Transverse colon (tissue), 4 donors: Measurements from ENCODE around the gene MALL. TPM values are rescaled to one million over a fixed set of nuclear protein-coding genes. Genes with fewer than 3 reads are reported as not detected.
"Not testable (repeated sequence)": the region's sequence is repeated elsewhere in the genome, so short reads cannot be mapped to it uniquely, and the experiment has no call there.

ENCODE experiments used
- DNase-seq: peaks from one replicate; pipeline ENCODE4 v3.0.0-alpha.2; 2019
- H3K27ac ChIP-seq, 4 donors: fragments of 200-600 bp; sonication (generic); 2 replicates each; pipeline ENCODE4 v1.5.1; 2016 to 2018; ENCODE audit warnings: inconsistent platforms in 4 of 4
- H3K27me3 ChIP-seq: fragments of 200-600 bp; sonication (generic); 2 replicates; pipeline ENCODE4 v1.5.1; 2017; ENCODE audit warnings: inconsistent platforms
- H3K36me3 ChIP-seq, 4 donors: fragments of 200-600 bp; sonication (generic); 2 replicates each; pipeline ENCODE4 v1.5.1; 2017 to 2019; ENCODE audit warnings: inconsistent platforms in 4 of 4
- H3K4me1 ChIP-seq, 4 donors: fragments of 200-600 bp; sonication (generic); 2 replicates each; pipeline ENCODE4 v1.5.1; 2017 to 2020; ENCODE audit warnings: inconsistent platforms in 4 of 4
- H3K4me3 ChIP-seq, 4 donors: fragments of 200-600 bp; sonication (generic); 1 replicate in 1 of 4; 2 replicates in 3 of 4; pipeline versions ENCODE4 v1.5.1 to v1.6.1; 2017 to 2019; ENCODE audit warnings: inconsistent platforms in 4 of 4
- H3K9me3 ChIP-seq, 2 donors: fragments of 200-600 bp; sonication (generic); 2 replicates each; pipeline ENCODE4 v1.5.1; 2017 to 2019; ENCODE audit warnings: inconsistent platforms in 2 of 2
- EP300 ChIP-seq: sonication (generic); formaldehyde crosslinking; IDR thresholded peaks from one replicate; pipeline ENCODE4 v1.6.1; 2017; ENCODE audit warnings: antibody characterized with exemption, low read depth
- POLR2A ChIP-seq: fragments of 450-650 bp; IDR thresholded peaks from one replicate; pipeline ENCODE4 v1.6.1; 2016; ENCODE audit warnings: antibody characterized with exemption, mild to moderate bottlenecking, moderate library complexity
- POLR2AphosphoS5 ChIP-seq, 3 donors: sonication (generic); formaldehyde crosslinking; IDR thresholded peaks; one replicate each; pipeline ENCODE4 v1.6.1; 2016; ENCODE audit warnings: antibody characterized with exemption in 3 of 3
- WGBS, 2 donors: methylation state at CpG; one replicate each; pipeline ENCODE4 v1.1.5; 2018; ENCODE audit warnings: low coverage in 1 of 2; 5-methylcytosine and 5-hydroxymethylcytosine counted together
- in situ Hi-C, 4 donors: fragments of 200-750 bp; cut with MboI; loops; one replicate each; pipeline versions ENCODE4 v1.15.0 to v1.15.1; 2017; ENCODE audit warnings: low sequenced_read_pairs in 3 of 4, low pct_ligation_motif_present in 1 of 4, low pct_unique_long_range_greater_than_20kb in 1 of 4
- intact Hi-C: fragments of 100-400 bp; cut with DNase I; formaldehyde crosslinking; loops from one replicate; pipeline ENCODE4 v1.15.1; 2023; ENCODE audit warnings: low total_unique reads
- total RNA-seq, 4 donors: library from RNA; depleted of rRNA; stranded (reverse); fragments of >200 nt; gene quantifications; one replicate each; pipeline ENCODE4 v1.1.0, GENCODE V29; 2016
- TF ChIP-seq, protein P1 (sequence below), 5 experiments: fragments of 200-600 bp in 3 of 5; fragments of 450-650 bp in 2 of 5; sonication (generic) in 3 of 5; IDR thresholded peaks; 1 replicate in 2 of 5; 2 replicates in 3 of 5; pipeline ENCODE4 v1.5.1; 2016 to 2017; ENCODE audit warnings: antibody characterized with exemption in 5 of 5, inconsistent platforms in 3 of 5, mild to moderate bottlenecking in 2 of 5, moderate library complexity in 1 of 5

The MALL gene
- total RNA-seq, 4 donors from 2014 or later = 205 to 499 (median 299) TPM

DNA sequence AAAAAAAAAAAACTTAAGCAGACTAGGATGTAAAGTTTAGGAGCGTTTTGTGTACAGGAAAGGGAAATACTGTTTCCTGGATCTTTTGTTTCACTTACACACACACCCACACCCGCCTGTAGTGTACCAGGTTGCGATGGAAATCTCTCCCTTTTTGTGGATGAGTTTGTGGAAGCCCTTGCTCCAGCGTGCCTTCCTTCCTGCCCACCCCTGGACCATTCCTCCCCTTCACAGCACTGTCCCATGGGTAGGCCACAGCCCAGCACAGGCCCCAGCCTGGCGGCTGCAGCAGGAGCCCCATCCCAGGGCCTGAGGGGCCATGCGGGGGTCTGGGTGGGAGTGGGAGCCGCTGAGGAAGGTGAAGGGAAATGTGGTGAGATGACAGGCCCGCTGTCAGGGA is 15.1 kb downstream of the MALL start:
- H3K9me3 ChIP-seq = no peaks in the 10 kb centered on the region
- TF ChIP-seq EP300 = no peak
- H3K4me1 ChIP-seq = peaks cover 22 to 52% (median 42%) of the 10 kb centered on the region in 4 donors
- no peaks in the 10 kb centered on the region for H3K36me3 ChIP-seq
- H3K27me3 ChIP-seq = no peaks in the 10 kb centered on the region
- in situ Hi-C loops (no loop called here), intact Hi-C loops (no loop called here)
- DNase-seq = no peak
- peak overlapping the region; percentile 86 to 92 (median 86) for H3K27ac ChIP-seq
- H3K4me3 ChIP-seq = no peak overlapping the region
- WGBS, 2 donors = 76 to 77% methylated on average over 4 to 8 of the region's 8 CpGs

DNA sequence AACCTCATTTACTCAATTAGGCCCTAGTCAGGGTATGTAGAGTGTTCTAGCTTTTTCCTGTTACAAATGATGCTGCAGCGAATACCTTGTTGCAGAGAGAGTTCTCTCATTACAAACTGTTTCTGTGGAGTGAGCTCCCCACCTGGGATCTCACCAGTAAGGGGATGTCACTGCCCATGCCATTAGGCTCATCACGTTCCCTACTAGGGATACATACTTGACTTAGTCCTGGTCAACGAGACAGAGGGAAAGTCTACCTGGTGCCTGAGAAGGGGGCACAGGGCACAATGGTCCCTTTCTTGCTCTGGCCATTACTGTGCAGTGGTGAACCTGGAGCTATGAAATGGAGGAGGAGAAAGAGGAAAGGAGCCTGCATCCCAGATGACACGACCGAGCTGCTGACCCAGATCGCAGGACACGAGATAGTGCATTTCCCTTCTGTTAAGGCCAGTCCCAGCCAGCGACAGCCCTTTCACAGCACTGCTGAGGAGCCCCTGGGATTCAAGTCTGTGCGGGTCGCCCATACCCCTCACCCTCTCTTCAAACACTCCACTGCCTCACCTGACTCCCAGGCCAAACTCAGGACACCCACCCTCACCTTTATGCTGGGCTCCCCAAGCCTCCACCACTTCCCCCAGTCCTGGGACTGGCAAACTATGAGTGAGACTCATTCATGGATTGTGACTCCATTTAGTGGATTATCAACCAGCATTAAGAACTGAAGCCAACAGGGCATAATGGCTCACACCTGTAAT is 16.0 kb downstream of the MALL start:
- TF ChIP-seq POLR2A = no peak
- Histone ChIP-seq H3K27ac (peak overlapping the region in 3 of 4 donors; percentile 86 to 92 (median 86)), H3K36me3 (no peaks in the 10 kb centered on the region), H3K4me1 (peaks cover 16 to 44% (median 35%) of the 10 kb centered on the region in 4 donors), H3K4me3 (no peak overlapping the region), H3K27me3 (no peaks in the 10 kb centered on the region), H3K9me3 (no peaks in the 10 kb centered on the region)
- DNase-seq = no peak
- intact Hi-C loops (no loop called here), in situ Hi-C loops (no loop called here)
- 94% methylated on average over 9 of the region's 10 CpGs; no CpG with 5 or more reads in 1 of the 2 donors for WGBS, 2 donors

DNA sequence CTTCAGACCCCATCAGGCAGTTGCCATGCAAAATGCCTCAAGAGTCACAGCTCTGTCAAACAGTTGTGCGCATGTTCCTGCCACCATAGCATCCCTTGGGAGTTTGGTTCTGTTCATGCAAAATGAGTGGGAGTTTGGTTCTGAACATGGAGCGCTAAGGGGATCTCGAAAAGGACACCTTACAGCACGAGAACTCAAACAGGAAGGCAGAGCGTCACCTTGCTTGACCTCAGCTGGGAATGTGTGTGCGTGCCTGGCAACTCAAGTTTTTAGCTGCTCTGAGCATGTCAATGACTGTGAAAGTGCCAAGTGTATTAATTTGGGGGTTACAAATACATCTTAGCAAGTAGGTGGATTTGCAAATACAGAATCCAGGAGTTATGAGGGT is 16.6 kb downstream of the MALL start:
- Histone ChIP-seq H3K36me3 (no peaks in the 10 kb centered on the region), H3K27me3 (no peaks in the 10 kb centered on the region), H3K4me1 (peaks cover 14 to 38% (median 32%) of the 10 kb centered on the region in 4 donors), H3K27ac (no peak overlapping the region), H3K9me3 (no peaks in the 10 kb centered on the region), H3K4me3 (no peak overlapping the region)
- WGBS, 2 donors = 60 to 89% methylated on average over 1 to 6 of the region's 6 CpGs
- in situ Hi-C loops = no loop called here
- intact Hi-C loops = no loop called here
- TF ChIP-seq EP300 = no peak
- no peak for DNase-seq

DNA sequence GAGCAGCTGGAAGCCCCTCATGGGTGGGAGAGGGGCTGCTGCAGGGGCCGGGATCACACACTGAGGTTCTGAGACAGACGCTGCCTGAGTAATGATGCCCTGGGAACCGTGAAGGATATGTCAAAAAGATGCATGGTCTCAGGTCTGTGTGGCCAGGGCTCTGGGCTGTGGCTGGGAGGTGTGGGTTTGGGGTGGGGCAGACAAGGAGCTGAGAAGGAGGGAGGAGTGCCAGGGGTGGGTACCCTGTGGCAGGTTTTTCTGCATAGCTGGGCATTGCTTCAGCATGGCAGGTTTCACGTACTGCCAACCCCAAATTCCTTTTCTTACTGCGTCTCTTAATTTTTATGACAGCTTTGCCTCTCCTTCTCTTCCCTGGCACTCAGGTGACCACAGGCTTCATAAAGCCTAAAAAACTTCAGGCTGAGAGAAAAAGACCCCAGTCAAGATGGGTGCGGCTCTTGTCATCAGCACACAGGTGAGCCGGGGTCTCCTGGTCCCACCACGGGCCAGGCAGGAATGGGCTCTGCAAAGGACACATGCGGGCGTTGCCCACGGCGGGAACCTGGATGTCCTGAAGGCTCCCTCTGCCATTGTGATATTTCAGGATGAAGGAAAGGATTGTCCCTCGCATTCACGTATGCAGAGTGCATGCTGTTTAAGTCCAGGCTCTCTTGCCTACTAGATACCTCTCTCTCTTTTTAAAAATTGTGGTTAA is 18.0 kb downstream of the MALL start:
- in situ Hi-C loops (no loop called here), intact Hi-C loops (no loop called here)
- peak; percentile 57 for DNase-seq

DNA sequence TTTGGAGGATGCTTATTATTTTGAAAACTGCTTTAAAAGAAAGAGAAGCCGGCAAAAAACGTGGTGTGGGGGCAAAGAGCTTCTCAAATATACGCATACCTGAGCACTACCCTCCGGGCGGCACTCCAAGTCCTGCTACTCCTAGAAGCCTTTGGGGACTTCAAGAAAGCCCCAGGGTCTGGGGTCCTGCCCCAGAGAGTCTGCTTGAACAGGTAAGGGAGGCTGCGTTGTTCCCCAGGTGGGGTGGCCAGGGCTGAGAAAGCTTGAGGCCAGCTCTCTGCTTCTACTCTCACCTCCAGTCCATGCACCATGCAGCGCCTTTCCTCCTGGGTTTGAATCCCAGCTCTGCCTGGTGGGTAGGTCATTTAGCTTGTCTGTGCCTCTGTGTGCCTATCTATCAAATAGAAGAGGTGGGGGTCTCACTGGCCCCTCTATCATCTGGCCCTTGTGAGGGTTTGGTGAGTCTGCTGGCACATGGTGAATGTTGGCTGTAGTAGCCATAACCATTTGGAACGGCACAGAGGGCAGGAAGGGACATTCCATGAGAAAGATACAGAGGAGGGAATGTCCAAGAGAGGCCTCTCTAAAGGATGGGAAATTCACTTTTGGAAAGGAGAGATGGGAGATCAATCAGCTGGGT is 19.5 kb downstream of the MALL start:
- 93 to 94% methylated on average over 3 to 8 of the region's 8 CpGs for WGBS, 2 donors
- H3K36me3 ChIP-seq = no peaks in the 10 kb centered on the region
- H3K4me3 ChIP-seq = no peak overlapping the region
- H3K4me1 ChIP-seq = peaks cover 4 to 12% (median 9%) of the 10 kb centered on the region in 4 donors
- TF ChIP-seq POLR2A (no peak), POLR2AphosphoS5 (IDR thresholded peaks at IDR 0.05) (no peak), EP300 (no peak)
- TF ChIP-seq, protein P1, sequence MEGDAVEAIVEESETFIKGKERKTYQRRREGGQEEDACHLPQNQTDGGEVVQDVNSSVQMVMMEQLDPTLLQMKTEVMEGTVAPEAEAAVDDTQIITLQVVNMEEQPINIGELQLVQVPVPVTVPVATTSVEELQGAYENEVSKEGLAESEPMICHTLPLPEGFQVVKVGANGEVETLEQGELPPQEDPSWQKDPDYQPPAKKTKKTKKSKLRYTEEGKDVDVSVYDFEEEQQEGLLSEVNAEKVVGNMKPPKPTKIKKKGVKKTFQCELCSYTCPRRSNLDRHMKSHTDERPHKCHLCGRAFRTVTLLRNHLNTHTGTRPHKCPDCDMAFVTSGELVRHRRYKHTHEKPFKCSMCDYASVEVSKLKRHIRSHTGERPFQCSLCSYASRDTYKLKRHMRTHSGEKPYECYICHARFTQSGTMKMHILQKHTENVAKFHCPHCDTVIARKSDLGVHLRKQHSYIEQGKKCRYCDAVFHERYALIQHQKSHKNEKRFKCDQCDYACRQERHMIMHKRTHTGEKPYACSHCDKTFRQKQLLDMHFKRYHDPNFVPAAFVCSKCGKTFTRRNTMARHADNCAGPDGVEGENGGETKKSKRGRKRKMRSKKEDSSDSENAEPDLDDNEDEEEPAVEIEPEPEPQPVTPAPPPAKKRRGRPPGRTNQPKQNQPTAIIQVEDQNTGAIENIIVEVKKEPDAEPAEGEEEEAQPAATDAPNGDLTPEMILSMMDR (IDR thresholded peaks at IDR 0.05) = no peak
- in situ Hi-C loops (no loop called here), intact Hi-C loops (no loop called here)
- H3K27ac ChIP-seq = peak overlapping the region in 1 of 4 donors; percentile 12
- DNase-seq = no peak
- no peaks in the 10 kb centered on the region for H3K9me3 ChIP-seq
- no peaks in the 10 kb centered on the region for H3K27me3 ChIP-seq

More for the DNA sequence above, 18.0 kb downstream of the MALL start:
- H3K4me1 ChIP-seq = peaks cover 14 to 27% (median 24%) of the 10 kb centered on the region in 4 donors
- no peak overlapping the region for H3K4me3 ChIP-seq
- WGBS, 2 donors = 55 to 78% methylated on average over 6 to 14 of the region's 14 CpGs
- TF ChIP-seq POLR2AphosphoS5 (IDR thresholded peaks at IDR 0.05) = no peak
- TF ChIP-seq POLR2A = no peak
- TF ChIP-seq, protein P1 (IDR thresholded peaks at IDR 0.05) = no peak
- TF ChIP-seq EP300 = no peak
- no peaks in the 10 kb centered on the region for H3K9me3 ChIP-seq
- H3K27me3 ChIP-seq = no peaks in the 10 kb centered on the region
- H3K27ac ChIP-seq = no peak overlapping the region
- H3K36me3 ChIP-seq = no peaks in the 10 kb centered on the region

DNA sequence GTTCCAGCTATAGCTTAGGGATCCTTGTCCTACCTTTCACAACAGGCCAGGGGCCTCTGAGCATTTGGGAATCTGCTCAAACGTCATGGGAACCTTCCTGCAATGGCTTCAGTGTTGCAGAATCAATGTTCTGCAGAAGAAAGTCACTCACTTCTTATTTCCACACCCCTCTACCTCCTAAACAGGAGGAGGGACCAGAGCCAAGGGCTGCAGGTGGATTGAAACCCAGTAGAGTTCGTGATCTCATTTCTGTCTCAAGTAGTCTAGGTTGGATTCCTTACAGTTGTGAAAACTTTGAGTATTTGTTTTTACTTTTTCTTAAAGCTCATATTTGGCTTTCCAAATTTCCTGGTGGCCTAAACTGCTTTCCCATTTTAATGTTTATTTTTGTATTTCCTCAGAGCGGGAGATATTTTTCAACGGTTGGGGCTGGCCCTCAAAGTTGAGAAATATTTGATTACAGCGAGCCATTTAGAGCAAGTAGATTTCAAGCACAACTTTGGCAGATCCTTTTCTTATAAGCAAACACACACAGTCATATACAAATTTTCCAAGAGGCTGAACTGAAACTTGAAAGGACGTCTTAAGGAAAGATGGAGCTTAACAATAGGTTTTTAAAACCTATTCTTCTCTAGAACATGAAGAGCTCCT is 20.6 kb downstream of the MALL start:
- H3K9me3 ChIP-seq, in situ Hi-C loops, DNase-seq, H3K27ac ChIP-seq, H3K27me3 ChIP-seq, H3K4me3 ChIP-seq, H3K4me1 ChIP-seq, H3K36me3 ChIP-seq, intact Hi-C loops: not testable (repeated sequence)
- WGBS, 2 donors = 66 to 71% methylated on average over 4 of the region's 6 CpGs

DNA sequence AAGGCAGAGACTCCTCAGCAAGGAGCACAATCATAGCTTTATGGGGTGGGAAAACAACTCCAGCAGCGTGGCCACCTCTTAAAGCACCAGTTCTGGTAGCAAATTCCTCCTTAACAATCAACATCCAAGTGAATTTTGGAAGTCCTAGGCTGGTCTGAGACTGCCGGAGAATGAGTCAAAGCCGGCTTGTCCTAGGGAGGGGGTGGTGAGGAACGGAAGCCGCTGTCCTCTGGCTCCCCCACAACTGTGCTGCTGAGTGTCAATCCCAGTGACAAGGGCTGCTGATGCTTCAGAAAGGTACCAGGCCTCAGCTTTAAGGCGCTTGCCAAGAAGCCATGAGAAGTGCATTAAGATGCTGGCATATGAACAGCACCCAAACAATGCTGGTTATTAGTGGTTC is 21.7 kb downstream of the MALL start:
- H3K27ac ChIP-seq, H3K27me3 ChIP-seq, in situ Hi-C loops, H3K4me3 ChIP-seq, DNase-seq, intact Hi-C loops, H3K4me1 ChIP-seq, H3K36me3 ChIP-seq, H3K9me3 ChIP-seq: not testable (repeated sequence)
- WGBS, 2 donors = no CpG with 5 or more reads among the region's 6 CpGs

DNA sequence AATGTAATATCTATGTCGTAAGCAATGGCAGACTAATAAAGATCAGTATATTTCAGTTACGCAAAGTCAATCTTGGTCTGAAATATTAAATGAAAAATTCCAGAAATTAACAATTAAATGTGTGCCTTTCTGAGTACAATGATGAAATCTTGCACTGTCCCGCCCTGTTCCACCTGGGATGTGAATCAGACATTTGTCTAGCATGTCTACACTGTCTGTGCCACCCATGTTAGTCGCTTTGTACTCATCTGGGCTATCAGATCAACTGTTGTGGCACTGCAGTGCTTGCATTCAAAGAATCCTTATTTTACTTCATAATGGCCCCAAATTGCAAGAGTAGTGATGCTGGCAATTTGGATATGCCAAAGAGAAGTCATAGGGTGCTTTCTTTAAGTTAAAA is 25.5 kb downstream of the MALL start:
- H3K4me3 ChIP-seq, H3K36me3 ChIP-seq, H3K27me3 ChIP-seq, in situ Hi-C loops, DNase-seq, H3K27ac ChIP-seq, H3K9me3 ChIP-seq, H3K4me1 ChIP-seq, intact Hi-C loops: not testable (repeated sequence)
- 38 to 50% methylated on average over 2 of the region's 4 CpGs for WGBS, 2 donors
